T-helper 2 cell treated with Interferon-gamma antibody and Interleukin-4, amounts not matched to agents 5 μg/mL and 100 μg/mL, for 36 hours (primary cell): Measurements from ENCODE around the gene AP3D1.
A peak's percentile ranks its signal among the peaks of the same experiment; 100 is the strongest.

Source experiments
- DNase-seq: peaks from one replicate; pipeline ENCODE4 v3.0.0; 2021; ENCODE audit warnings: low spot score
- H3K27ac Mint-ChIP-seq: one replicate; pipeline ENCODE4 v1.8.0; 2021; ENCODE audit warnings: mild to moderate bottlenecking, mixed read lengths
- H3K27me3 Mint-ChIP-seq: one replicate; pipeline ENCODE4 v1.8.0; 2021; ENCODE audit warnings: low read depth, mixed read lengths
- H3K36me3 Mint-ChIP-seq: one replicate; pipeline ENCODE4 v1.8.0; 2021; ENCODE audit warnings: low read depth, mixed read lengths
- H3K4me1 Mint-ChIP-seq: one replicate; pipeline ENCODE4 v1.8.0; 2021; ENCODE audit warnings: low read depth, mixed read lengths
- H3K4me3 Mint-ChIP-seq: one replicate; pipeline ENCODE4 v1.8.0; 2022; ENCODE audit warnings: mild to moderate bottlenecking, moderate library complexity, mixed read lengths
- H3K9me3 Mint-ChIP-seq: one replicate; pipeline ENCODE4 v1.8.0; 2021; ENCODE audit warnings: mixed read lengths

Gene AP3D1

DNA sequence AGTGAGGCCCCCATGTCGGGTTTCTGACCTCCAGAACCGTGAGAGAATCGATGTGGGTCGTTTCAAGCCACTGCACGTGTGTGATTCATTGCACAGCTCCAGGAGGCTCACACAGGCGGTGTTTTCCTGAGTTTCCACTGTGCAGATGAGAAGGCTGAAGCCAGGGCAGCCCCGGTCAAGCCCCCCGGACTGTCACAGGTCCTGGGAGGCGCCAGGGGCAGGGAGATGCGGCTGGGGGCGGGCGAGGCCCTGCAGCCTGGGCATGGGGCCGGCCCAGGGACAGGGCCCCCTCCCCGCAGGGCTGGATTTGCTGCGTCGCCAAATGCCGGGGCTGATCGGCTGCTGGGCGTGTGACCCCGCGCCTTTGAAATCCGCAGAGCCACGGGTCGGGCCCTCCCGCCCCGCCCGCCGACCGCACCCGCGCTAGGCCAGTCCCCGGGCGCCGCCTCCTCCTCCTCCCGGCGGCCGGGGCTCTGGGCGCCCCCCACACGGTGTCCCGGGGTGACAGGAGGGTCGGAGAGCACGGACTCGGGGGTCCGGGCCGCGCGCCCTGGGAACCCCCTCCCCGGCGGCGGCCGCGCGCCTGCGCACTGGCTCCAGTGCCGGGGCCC, 90.4 kb downstream of the AP3D1 start:
- Mint-ChIP-seq H3K4me3 (peak overlapping the region; percentile 92), H3K27me3 (no peaks in the 10 kb centered on the region), H3K36me3 (no peaks in the 10 kb centered on the region), H3K4me1 (peaks cover 14% of the 10 kb centered on the region), H3K27ac (peak overlapping the region; percentile 93), H3K9me3 (no peaks in the 10 kb centered on the region)
- DNase-seq, result peak; percentile 43

DNA sequence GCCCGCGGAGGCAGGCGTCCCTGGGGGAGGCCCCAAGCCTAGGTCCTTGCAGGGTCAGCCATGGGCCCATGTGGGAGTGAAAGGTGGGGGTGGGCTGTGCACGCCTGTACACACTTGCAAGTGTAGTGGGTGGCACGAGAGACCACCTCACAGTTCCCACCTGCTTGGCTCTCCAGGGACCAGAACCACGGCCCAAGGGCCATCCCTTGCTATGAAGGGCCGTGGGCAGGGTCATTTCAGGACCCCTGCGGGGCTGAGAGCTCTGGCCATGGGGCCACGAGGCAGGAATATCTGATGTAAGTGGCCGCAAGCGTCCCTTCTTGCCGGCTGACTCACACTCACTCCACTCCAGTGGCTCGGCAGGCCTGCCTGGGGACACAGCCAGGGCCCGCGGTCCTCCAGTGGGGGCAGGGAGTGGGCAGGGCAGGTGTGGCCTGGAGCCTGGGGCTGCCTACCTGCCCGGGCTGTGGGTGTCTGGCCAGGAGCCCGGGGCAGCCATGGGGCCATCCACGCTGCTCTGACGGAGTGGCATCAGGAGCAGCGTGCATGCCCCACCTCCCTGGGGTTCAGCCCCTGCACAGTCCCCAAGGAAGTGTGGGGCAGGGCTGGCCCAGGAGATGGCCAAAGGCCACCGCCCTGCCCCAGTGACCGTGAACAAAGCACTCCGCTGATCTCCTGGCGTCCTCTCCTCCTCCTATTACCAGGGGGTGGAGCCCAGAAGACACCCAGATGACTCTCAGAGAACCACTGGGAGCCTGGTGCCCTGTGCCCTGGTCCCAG, 91.8 kb downstream of the AP3D1 start:
- no peak for DNase-seq

DNA sequence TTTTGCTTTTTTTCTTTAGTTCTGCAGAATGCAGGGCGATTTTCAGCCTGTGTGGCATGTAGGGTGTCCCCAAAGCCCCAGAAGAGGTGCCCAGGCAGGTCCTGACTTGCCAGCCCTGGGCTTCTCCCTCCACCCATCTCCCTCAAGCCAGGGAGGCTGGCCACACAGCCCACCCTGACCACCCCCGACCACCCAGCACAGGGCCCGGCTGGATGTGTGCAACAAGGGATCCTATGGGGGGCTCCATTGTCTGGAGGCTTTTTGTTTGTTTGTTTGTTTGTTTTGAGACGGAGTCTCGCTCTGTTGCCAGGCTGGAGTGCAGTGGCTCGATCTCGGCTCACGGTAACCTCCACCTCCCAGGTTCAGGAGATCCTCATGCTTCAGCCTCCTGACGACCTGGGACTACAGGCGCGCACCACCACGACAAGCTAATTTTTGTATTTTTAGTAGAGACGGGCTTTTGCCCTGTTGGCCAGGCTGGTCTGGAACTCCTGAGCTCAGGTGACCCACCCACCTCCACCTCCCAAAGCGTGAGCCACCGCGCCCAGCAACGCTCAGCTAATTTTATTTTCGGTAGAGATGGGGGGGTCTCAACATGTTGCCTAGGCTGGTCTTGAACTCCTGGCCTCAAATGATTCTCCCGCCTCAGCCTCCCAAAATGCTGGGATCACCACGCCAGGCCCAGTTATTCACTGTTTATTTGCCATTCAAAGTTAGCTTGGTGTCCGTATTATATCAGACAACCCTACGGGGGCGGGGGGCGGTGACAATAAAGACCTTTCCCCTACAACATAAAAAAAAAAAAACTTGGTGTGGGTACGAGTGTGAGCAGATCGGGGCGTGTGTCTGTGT, 92.6 kb downstream of the AP3D1 start:
- Mint-ChIP-seq H3K4me3 (peak overlapping the region; percentile 29), H3K9me3 (no peaks in the 10 kb centered on the region), H3K36me3 (no peaks in the 10 kb centered on the region), H3K4me1 (peaks cover 26% of the 10 kb centered on the region), H3K27ac (peak overlapping the region; percentile 89), H3K27me3 (no peaks in the 10 kb centered on the region)
- DNase-seq, result no peak

More for the DNA sequence above, 91.8 kb downstream of the AP3D1 start:
- Mint-ChIP-seq H3K4me1 (peaks cover 24% of the 10 kb centered on the region), H3K4me3 (peak overlapping the region; percentile 92), H3K36me3 (no peaks in the 10 kb centered on the region), H3K27ac (peak overlapping the region; percentile 93), H3K27me3 (no peaks in the 10 kb centered on the region), H3K9me3 (no peaks in the 10 kb centered on the region)

DNA sequence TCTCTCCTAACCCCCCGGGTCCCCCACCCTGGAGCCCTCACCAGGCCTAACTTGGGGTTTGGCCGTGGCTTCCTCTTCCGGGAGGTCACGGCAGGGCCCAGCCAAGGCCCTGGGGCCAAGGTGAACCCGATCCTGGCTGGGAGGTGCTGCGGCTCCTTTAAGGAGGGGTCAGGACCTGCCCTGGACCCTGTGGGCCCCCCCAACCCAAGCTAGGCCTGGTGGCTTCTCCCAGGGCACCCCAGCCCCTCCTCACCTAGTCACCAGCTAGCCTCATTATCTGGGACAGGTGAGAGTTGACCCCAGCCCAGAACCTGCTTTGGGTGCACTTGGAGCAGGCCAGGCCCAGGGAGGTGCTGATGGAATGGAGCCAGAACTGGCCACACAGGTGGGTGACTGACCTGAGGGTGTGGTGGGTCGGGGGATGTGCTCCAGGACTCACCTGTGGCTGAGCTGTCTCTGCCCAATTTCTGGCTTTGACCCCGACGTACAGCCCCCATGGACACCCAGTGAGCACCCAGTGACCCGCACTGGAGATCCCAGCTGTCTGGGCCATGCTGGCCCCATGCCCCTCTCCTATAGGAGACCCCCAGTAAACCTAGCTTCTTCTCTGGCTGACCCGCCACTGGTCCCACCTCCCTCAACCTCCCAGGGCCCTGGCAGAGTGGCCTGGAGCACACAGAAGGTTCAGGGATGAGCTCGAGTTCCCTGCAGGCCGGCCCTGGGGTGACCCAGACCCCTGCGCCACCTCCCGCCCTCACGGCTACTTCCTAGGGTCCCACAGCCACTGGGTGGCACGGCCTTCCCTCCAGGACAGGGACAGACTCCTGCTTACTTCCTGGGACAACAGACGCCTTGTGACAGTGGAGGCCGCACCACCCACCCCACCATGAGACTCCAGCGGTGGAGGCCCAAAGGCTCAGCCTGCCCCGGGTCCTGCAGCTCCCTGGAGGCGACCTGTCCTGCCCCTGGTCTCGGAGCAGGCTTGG, 93.6 kb downstream of the AP3D1 start:
- peak overlapping the region; percentile 54 for H3K4me3 Mint-ChIP-seq
- no peaks in the 10 kb centered on the region for H3K9me3 Mint-ChIP-seq
- peaks cover 27% of the 10 kb centered on the region for H3K4me1 Mint-ChIP-seq
- H3K27me3 Mint-ChIP-seq, result no peaks in the 10 kb centered on the region
- H3K36me3 Mint-ChIP-seq, result no peaks in the 10 kb centered on the region
- no peak for DNase-seq
- H3K27ac Mint-ChIP-seq, result peak overlapping the region; percentile 63

DNA sequence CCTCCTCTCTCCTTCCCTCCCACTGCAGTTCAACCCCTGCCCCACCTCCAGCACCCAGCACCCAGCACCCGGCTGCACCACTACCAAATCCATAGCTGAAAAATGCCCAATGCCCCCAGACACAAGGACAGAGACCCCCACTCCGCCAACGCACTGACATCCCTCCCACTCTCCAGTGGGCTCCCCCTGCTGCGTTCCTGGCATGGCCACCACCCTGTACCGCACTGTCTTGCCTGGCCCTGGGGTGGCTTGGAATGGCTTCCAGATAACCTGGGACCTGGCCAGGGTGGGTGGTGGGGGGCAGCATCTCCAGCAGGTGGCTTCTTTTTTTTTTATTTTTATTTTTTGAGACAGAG, 94.6 kb downstream of the AP3D1 start:
- Mint-ChIP-seq H3K4me3 (peak overlapping the region; percentile 54), H3K36me3 (no peaks in the 10 kb centered on the region), H3K9me3 (no peaks in the 10 kb centered on the region), H3K27ac (peak overlapping the region; percentile 75), H3K27me3 (no peaks in the 10 kb centered on the region), H3K4me1 (peaks cover 32% of the 10 kb centered on the region)
- DNase-seq, result no peak

DNA sequence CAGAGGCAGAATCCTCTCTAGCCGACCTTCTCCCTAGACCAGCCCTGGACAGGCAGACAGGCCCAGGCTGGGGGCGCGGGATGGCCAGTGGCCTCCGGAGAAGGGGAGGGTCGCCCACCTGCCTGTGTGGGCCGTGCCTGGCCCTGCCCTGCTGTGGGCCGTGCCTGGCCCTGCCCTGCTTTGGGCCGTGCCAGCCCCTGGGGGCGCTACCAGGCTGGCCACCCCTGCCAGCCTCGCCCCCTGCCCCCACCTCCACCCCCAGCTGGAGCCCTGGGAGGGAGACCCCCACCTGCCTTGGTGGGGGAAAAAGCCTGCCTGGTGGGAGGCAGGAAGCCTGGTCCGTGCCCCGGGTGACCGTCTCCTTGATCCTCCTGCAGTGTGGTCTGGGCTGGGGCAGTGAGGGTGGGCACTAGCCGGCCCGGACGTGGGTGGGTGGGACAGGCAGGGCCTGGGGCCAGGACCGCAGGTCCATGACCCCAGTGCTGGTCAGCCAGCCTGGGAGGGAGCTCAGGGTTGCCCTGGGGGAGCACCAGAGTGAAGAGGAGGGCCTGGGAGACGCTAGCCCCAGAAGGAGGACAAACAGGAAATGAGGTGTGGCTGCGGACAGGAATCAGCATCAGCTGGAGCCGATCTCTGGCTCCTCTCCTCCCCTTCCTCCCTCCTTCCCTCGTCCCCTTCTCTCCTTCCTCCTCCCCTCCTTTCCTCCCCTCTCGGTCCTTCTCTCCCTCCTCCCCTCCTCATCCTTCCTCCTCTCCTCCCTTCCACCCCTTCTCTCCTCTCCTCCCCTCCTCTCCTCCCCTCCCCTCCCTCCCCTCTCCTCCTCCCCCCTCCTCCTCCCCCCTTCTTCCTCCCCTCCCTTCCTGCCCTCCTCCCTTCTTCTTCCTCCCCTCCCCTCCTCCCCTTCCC, 95.2 kb downstream of the AP3D1 start:
- DNase-seq, result no peak
- peak overlapping the region; percentile 81 for H3K4me3 Mint-ChIP-seq
- no peaks in the 10 kb centered on the region for H3K36me3 Mint-ChIP-seq
- no peaks in the 10 kb centered on the region for H3K27me3 Mint-ChIP-seq
- H3K9me3 Mint-ChIP-seq, result no peaks in the 10 kb centered on the region
- peak overlapping the region; percentile 89 for H3K27ac Mint-ChIP-seq
- H3K4me1 Mint-ChIP-seq, result peaks cover 35% of the 10 kb centered on the region

DNA sequence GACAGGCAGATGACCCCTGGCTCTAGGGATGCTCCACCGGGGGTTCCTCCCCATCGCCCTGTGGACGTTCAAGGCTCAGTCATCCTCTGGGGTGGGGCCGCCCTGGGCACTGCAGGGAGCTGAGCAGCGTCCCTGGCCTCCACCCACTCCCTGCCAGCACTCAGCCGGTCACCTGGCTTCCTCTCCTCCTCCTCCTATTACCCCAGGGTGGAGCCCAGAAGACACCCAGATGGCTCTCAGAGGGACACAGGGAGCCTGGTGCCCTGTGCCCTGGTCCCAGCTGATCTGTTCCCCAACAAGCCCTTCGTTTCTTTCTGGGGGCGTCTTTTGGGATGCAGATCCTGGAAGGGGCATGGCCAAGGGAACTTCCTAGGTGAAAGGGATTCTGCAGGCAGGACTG, 96.6 kb downstream of the AP3D1 start:
- no peaks in the 10 kb centered on the region for H3K36me3 Mint-ChIP-seq
- no peak for DNase-seq
- peaks cover 28% of the 10 kb centered on the region for H3K4me1 Mint-ChIP-seq
- H3K4me3 Mint-ChIP-seq, result peak overlapping the region; percentile 65
- H3K9me3 Mint-ChIP-seq, result no peaks in the 10 kb centered on the region
- no peaks in the 10 kb centered on the region for H3K27me3 Mint-ChIP-seq
- H3K27ac Mint-ChIP-seq, result peak overlapping the region; percentile 89

DNA sequence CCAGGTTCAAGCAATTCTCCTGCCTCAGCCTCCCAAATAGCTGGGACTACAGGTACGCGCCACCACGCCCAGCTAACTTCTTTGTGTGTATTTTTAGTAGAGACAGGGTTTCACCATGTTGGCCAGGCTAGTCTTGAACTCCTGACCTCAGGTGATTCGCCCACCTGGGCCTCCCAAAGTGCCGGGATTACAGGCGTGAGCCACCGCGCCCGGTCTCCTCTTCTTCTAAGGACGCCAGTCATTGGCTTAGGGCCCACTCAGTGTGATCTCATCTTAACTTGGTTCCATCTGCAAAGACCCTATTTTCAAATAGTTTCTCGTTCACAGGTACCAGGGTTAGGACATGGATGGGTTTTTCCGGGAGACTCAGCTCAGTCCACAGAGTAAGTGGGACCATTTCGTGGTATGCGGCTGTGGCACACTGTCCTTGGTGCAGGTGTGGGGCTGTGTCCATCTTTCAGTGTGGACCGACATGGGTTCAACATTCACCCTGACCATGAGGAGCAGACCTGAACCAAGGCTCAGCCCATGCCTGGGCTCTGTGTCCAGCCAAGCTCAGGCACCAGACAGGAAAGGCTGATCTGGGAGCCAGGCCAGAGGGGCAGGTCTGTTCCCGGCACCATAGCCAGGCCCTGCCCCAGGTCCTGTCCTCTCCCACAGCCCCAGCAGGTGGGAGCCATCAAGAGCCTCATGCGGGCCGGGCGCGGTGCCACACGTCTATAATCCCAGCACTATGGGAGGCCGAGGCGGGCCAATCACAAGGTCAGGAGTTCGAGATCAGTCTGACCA, 97.6 kb downstream of the AP3D1 start:
- no peak for DNase-seq
- Mint-ChIP-seq H3K4me1 (peaks cover 35% of the 10 kb centered on the region), H3K27me3 (no peaks in the 10 kb centered on the region), H3K9me3 (no peaks in the 10 kb centered on the region), H3K27ac (peak overlapping the region; percentile 57), H3K36me3 (peaks cover 4% of the 10 kb centered on the region), H3K4me3 (no peak overlapping the region)

DNA sequence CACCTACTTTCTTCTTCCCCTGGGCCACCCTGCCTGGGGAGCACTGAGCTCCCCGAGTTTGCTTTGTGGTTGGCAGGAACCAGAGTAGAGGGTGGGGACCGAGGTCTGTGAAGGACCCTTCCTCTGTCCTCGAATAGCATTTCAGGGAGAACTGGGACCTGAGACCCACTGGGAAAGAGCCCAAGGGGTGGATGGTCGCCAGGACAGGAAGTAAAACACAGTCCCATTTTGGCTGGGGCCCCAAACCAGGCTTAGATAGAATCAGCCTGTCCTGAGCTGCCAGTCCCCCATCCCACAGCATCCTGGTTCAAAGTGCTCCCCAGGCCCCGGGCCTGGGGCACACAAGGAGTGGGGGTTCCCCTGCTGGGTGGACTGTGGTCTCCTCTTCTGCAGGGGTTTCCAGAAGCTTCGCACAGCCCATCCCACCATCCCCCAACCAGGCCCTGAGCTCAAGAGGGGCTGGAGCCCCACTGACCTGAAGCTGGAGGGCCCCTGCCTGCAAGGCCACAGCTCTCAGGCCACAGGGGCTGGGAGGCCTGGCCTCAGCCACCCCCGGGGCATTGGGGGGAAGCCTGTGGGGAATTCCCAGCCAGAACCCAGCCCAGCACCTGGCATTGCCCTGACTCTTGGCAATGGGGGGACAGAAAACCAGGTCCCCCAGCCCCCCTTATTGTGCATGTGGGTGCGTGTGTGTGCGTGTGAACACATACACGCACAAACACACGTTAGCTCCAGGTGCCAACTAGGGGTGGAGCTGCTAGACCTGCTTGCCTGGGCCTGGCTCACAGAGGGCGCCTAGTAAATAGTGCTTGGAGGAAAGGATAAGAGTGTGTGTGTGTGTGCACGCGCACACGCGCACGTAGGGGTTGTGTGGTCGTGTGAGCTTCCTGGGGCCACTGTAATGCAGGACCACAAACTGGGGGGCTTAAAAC, 99.3 kb downstream of the AP3D1 start:
- Mint-ChIP-seq H3K27ac (peak overlapping the region; percentile 89), H3K4me1 (peaks cover 34% of the 10 kb centered on the region), H3K36me3 (peaks cover 8% of the 10 kb centered on the region), H3K4me3 (peak overlapping the region; percentile 73), H3K27me3 (no peaks in the 10 kb centered on the region), H3K9me3 (no peaks in the 10 kb centered on the region)
- DNase-seq, result no peak

DNA sequence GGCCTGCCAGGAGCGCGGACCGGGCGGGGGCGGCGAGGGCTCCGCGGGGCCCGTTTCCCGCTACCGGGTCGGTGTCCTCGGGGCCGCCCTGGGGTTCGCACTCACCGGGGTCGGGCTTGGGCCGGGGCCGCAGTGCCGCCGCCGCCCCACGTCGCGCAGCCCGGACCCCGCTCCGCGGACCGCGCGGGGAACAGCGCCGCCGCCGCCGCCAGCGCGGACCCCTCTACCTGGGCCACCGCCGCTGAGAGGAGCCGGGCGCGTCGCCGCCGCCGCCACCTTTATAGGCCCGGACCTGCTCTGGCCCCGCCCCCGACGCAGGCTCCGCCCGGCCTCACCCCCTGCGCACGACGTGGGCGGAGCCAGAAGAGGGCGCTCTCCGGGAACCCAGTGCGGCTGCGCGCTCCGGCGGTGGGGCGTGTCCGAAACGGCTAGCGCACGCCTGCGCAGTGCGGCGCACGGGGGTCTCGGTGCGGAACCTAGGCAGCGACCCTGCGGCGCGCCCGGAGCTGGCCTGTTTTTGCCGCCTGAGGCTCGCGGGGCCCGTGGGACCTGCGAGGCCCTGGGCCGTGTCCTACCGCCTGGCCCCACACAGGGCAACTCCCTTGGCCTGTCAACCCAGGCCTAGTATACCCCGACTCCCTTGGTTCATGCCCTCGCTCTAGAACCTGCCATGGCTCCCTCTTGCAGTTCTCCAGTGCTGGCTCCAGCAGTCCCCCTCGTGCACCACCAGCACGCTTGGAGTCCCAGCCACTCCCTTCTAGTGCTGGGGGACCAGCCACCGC, 100.2 kb downstream of the AP3D1 start, which contains the start of gene MKNK2:
Gene MKNK2, minus strand, starts transcription at position 254 of the 782 bp plus-strand sequence. CDS start 393 bp downstream, outside the sequence.
- H3K27ac Mint-ChIP-seq, result peak within 1 kb of the TSS; percentile 89
- H3K27me3 Mint-ChIP-seq, result no peaks in the 10 kb centered on the region
- H3K4me3 Mint-ChIP-seq, result peak within 1 kb of the TSS; percentile 85
- DNase-seq, result peak; percentile 94
- H3K9me3 Mint-ChIP-seq, result no peaks in the 10 kb centered on the region
- peaks cover 12% of the 10 kb centered on the region for H3K36me3 Mint-ChIP-seq
- H3K4me1 Mint-ChIP-seq, result peaks cover 30% of the 10 kb centered on the region
